SK-N-SH (cell line): ENCODE data around the gene SIX4.

Experiments used
- EP300 ChIP-seq, 2 experiments: IDR thresholded peaks; 2 replicates each; pipeline versions ENCODE4 v1.4.0 to v1.6.1; 2012; ENCODE audit warnings: borderline replicate concordance in 1 of 2, low read depth in 1 of 2, low read length in 1 of 2
- EZH2phosphoT487 ChIP-seq: fragments of 200-600 bp; sonication (generic); IDR thresholded peaks from 2 replicates; pipeline ENCODE4 v1.6.1; 2017; ENCODE audit warnings: low read depth, mixed run types, mild to moderate bottlenecking, antibody characterized with exemption, moderate library complexity, borderline replicate concordance
- GATA2 ChIP-seq: sonication (generic); formaldehyde crosslinking; IDR thresholded peaks from 2 replicates; pipeline ENCODE4 v1.5.0; 2020; ENCODE audit warnings: mild to moderate bottlenecking, missing genetic modification reagents
- MEF2A ChIP-seq: IDR thresholded peaks from 2 replicates; pipeline ENCODE4 v1.4.0; 2012; ENCODE audit warnings: low read depth, borderline replicate concordance
- NRF1 ChIP-seq: IDR thresholded peaks from 2 replicates; pipeline ENCODE4 v1.6.1; 2012; ENCODE audit warnings: low read depth, mild to moderate bottlenecking, low read length
- POLR2AphosphoS5 ChIP-seq: IDR thresholded peaks from 2 replicates; pipeline ENCODE4 v1.6.1; 2012; ENCODE audit warnings: low read depth, low read length
- RAD21 ChIP-seq: IDR thresholded peaks from 2 replicates; pipeline ENCODE4 v1.6.1; 2012; ENCODE audit warnings: mild to moderate bottlenecking, low read length
- RCOR1 ChIP-seq: fragments of 150-350 bp; IDR thresholded peaks from 2 replicates; pipeline ENCODE4 v1.6.1; 2017; ENCODE audit warnings: antibody characterized with exemption, low read length
- RFX5 ChIP-seq: IDR thresholded peaks from 2 replicates; pipeline ENCODE4 v1.6.1; 2012; ENCODE audit warnings: mild to moderate bottlenecking, improper control_type of control experiment, low read length
- TAF1 ChIP-seq: IDR thresholded peaks from 2 replicates; pipeline ENCODE4 v1.6.1; 2012; ENCODE audit warnings: low read depth, mild to moderate bottlenecking, low read length, moderate library complexity, borderline replicate concordance
- TF ChIP-seq, protein P1 (sequence below): fragments of 200-600 bp; sonication (generic); IDR thresholded peaks from 2 replicates; pipeline ENCODE4 v1.6.1; 2017; ENCODE audit warnings: antibody characterized with exemption, mild to moderate bottlenecking, moderate library complexity
- TF ChIP-seq, protein P2 (sequence below): IDR thresholded peaks from 2 replicates; pipeline ENCODE4 v1.6.1; 2012; ENCODE audit warnings: mild to moderate bottlenecking, low read depth, low read length, moderate library complexity
- TF ChIP-seq, protein P3 (sequence below): IDR thresholded peaks from 2 replicates; pipeline ENCODE4 v1.4.0; 2012; ENCODE audit warnings: low read depth

GRCh38 chr14:60700598-60700997 is 23.6 kb downstream of the SIX4 start:
- TF ChIP-seq, protein P1, sequence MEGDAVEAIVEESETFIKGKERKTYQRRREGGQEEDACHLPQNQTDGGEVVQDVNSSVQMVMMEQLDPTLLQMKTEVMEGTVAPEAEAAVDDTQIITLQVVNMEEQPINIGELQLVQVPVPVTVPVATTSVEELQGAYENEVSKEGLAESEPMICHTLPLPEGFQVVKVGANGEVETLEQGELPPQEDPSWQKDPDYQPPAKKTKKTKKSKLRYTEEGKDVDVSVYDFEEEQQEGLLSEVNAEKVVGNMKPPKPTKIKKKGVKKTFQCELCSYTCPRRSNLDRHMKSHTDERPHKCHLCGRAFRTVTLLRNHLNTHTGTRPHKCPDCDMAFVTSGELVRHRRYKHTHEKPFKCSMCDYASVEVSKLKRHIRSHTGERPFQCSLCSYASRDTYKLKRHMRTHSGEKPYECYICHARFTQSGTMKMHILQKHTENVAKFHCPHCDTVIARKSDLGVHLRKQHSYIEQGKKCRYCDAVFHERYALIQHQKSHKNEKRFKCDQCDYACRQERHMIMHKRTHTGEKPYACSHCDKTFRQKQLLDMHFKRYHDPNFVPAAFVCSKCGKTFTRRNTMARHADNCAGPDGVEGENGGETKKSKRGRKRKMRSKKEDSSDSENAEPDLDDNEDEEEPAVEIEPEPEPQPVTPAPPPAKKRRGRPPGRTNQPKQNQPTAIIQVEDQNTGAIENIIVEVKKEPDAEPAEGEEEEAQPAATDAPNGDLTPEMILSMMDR: no peak
- TF ChIP-seq EZH2phosphoT487 (no peak), RAD21 (no peak), POLR2AphosphoS5 (no peak), TAF1 (no peak), GATA2 (CRISPR knock-in tag) (no peak), RCOR1 (no peak), NRF1 (no peak), RFX5 (no peak), MEF2A (no peak), EP300 (IDR thresholded peaks at IDR 0.05; ENCODE audit: borderline replicate concordance in 1 of 2, low read depth in 1 of 2, low read length in 1 of 2) (no peak)
- TF ChIP-seq, protein P2, sequence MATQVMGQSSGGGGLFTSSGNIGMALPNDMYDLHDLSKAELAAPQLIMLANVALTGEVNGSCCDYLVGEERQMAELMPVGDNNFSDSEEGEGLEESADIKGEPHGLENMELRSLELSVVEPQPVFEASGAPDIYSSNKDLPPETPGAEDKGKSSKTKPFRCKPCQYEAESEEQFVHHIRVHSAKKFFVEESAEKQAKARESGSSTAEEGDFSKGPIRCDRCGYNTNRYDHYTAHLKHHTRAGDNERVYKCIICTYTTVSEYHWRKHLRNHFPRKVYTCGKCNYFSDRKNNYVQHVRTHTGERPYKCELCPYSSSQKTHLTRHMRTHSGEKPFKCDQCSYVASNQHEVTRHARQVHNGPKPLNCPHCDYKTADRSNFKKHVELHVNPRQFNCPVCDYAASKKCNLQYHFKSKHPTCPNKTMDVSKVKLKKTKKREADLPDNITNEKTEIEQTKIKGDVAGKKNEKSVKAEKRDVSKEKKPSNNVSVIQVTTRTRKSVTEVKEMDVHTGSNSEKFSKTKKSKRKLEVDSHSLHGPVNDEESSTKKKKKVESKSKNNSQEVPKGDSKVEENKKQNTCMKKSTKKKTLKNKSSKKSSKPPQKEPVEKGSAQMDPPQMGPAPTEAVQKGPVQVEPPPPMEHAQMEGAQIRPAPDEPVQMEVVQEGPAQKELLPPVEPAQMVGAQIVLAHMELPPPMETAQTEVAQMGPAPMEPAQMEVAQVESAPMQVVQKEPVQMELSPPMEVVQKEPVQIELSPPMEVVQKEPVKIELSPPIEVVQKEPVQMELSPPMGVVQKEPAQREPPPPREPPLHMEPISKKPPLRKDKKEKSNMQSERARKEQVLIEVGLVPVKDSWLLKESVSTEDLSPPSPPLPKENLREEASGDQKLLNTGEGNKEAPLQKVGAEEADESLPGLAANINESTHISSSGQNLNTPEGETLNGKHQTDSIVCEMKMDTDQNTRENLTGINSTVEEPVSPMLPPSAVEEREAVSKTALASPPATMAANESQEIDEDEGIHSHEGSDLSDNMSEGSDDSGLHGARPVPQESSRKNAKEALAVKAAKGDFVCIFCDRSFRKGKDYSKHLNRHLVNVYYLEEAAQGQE: no peak
- TF ChIP-seq, protein P3, sequence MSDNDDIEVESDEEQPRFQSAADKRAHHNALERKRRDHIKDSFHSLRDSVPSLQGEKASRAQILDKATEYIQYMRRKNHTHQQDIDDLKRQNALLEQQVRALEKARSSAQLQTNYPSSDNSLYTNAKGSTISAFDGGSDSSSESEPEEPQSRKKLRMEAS: no peak
